ENCODE measurements around the gene TVP23B. TPM values are rescaled to one million over a fixed set of nuclear protein-coding genes. Genes with fewer than 3 reads are reported as not detected.
"Not testable (repeated sequence)": the region's sequence is repeated elsewhere in the genome, so short reads cannot be mapped to it uniquely, and the experiment has no call there.

Gene TVP23B
- total RNA-seq, 1 donor from 2014 or later: 42.6 TPM

GRCh38 chr17:18755969-18756368 lies 25.0 kb upstream of the TVP23B start:
- H3K9me3 Mint-ChIP-seq (ENCODE audit: unreplicated experiment); H3K4me1 ChIP-seq (ENCODE audit: insufficient read depth, low read length); H3K9ac ChIP-seq (ENCODE audit: low read length); H2AFZ ChIP-seq (ENCODE audit: low read depth, low read length); H3K27me3 ChIP-seq (ENCODE audit: insufficient read depth, low read length); H3K79me2 ChIP-seq (ENCODE audit: insufficient read depth, low read length); H3K36me3 ChIP-seq (ENCODE audit: insufficient read depth, low read length); H3K27ac Mint-ChIP-seq (ENCODE audit: unreplicated experiment); H3K4me2 ChIP-seq (ENCODE audit: low read length); FAIRE-seq; H3K36me3 Mint-ChIP-seq (ENCODE audit: low read depth, unreplicated experiment); H3K4me3 ChIP-seq (ENCODE audit: insufficient read depth, low read depth, low read length); H4K20me1 ChIP-seq (ENCODE audit: insufficient read depth, low read length); H3K27me3 Mint-ChIP-seq (ENCODE audit: low read depth, unreplicated experiment); H3K4me1 Mint-ChIP-seq (ENCODE audit: low read depth, unreplicated experiment); DNase-seq (ENCODE audit: low read depth); H3K9me3 ChIP-seq (ENCODE audit: insufficient read depth, low read depth, low read length); H3K4me3 Mint-ChIP-seq (ENCODE audit: unreplicated experiment); H3K27ac ChIP-seq (ENCODE audit: low read depth, low read length): not testable (repeated sequence)

GRCh38 chr17:18757368-18758044 lies 23.5 kb upstream of the TVP23B start:
- not testable (repeated sequence) for H3K4me3 Mint-ChIP-seq (ENCODE audit: unreplicated experiment); H3K79me2 ChIP-seq (ENCODE audit: insufficient read depth, low read length); H3K27ac Mint-ChIP-seq (ENCODE audit: unreplicated experiment); DNase-seq (ENCODE audit: low read depth); H3K4me1 ChIP-seq (ENCODE audit: insufficient read depth, low read length); H3K36me3 ChIP-seq (ENCODE audit: insufficient read depth, low read length); H3K9me3 ChIP-seq (ENCODE audit: insufficient read depth, low read depth, low read length); H3K27me3 ChIP-seq (ENCODE audit: insufficient read depth, low read length); H3K36me3 Mint-ChIP-seq (ENCODE audit: low read depth, unreplicated experiment); H4K20me1 ChIP-seq (ENCODE audit: insufficient read depth, low read length); H3K4me2 ChIP-seq (ENCODE audit: low read length); H2AFZ ChIP-seq (ENCODE audit: low read depth, low read length); H3K27ac ChIP-seq (ENCODE audit: low read depth, low read length); H3K4me3 ChIP-seq (ENCODE audit: insufficient read depth, low read depth, low read length); H3K9ac ChIP-seq (ENCODE audit: low read length); H3K9me3 Mint-ChIP-seq (ENCODE audit: unreplicated experiment); H3K4me1 Mint-ChIP-seq (ENCODE audit: low read depth, unreplicated experiment); FAIRE-seq; H3K27me3 Mint-ChIP-seq (ENCODE audit: low read depth, unreplicated experiment)

- not testable (repeated sequence) for H3K9me3 Mint-ChIP-seq (ENCODE audit: unreplicated experiment); H3K9me3 ChIP-seq (ENCODE audit: insufficient read depth, low read depth, low read length); H3K27me3 Mint-ChIP-seq (ENCODE audit: low read depth, unreplicated experiment); H3K4me3 Mint-ChIP-seq (ENCODE audit: unreplicated experiment); H3K27me3 ChIP-seq (ENCODE audit: insufficient read depth, low read length); H2AFZ ChIP-seq (ENCODE audit: low read depth, low read length); H3K36me3 Mint-ChIP-seq (ENCODE audit: low read depth, unreplicated experiment); H4K20me1 ChIP-seq (ENCODE audit: insufficient read depth, low read length); H3K4me3 ChIP-seq (ENCODE audit: insufficient read depth, low read depth, low read length); FAIRE-seq; H3K4me1 ChIP-seq (ENCODE audit: insufficient read depth, low read length); H3K79me2 ChIP-seq (ENCODE audit: insufficient read depth, low read length); H3K27ac Mint-ChIP-seq (ENCODE audit: unreplicated experiment); H3K4me1 Mint-ChIP-seq (ENCODE audit: low read depth, unreplicated experiment); H3K36me3 ChIP-seq (ENCODE audit: insufficient read depth, low read length); H3K4me2 ChIP-seq (ENCODE audit: low read length); H3K9ac ChIP-seq (ENCODE audit: low read length); H3K27ac ChIP-seq (ENCODE audit: low read depth, low read length); DNase-seq (ENCODE audit: low read depth)
Measured at GRCh38 chr17:18758344-18758743, 22.6 kb upstream of the TVP23B start.

DNA sequence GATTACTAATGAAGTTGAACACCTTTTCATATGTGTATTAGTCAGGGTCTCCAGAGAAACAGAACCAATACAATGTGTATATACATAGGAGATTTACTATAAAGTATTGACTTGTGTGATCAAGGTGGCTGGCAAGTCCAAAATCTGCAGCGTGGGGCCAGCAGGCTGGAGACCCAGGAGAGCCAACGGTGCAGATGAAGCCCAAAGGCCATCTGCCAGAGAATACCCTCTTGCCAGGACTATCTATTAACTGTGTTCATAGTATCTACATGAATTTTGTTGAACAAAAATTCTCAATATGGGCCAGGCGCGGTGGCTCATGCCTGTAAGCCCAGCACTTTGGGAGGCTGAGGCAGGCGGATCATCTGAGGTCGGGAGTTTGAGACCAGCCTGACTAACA lies 20.8 kb upstream of the TVP23B start:
- not testable (repeated sequence) for H3K36me3 ChIP-seq (ENCODE audit: insufficient read depth, low read length)

DNA sequence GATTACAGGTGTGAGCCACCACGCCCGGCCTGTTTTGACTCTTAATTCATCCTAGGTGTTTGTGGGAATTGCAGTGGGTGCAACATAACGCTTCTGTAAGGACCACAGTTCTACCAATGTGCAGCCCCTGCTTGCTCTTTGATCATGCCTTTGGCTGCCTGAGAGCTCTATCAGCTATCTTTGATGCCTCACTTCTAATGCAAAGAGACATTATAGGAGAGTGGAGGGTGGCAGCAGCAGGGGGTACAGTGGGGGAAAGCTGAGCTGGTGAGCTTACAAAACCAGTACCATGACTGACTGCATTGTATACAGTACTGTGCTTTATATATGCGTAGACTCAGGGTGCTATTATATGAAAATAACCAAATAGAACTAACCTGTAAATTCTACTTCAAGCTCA lies 10.4 kb upstream of the TVP23B start:
- H4K20me1 ChIP-seq (ENCODE audit: insufficient read depth, low read length); H3K27ac ChIP-seq (ENCODE audit: low read depth, low read length); H3K4me2 ChIP-seq (ENCODE audit: low read length); H3K9me3 Mint-ChIP-seq (ENCODE audit: unreplicated experiment); H3K27me3 Mint-ChIP-seq (ENCODE audit: low read depth, unreplicated experiment); H3K36me3 Mint-ChIP-seq (ENCODE audit: low read depth, unreplicated experiment); H3K9me3 ChIP-seq (ENCODE audit: insufficient read depth, low read depth, low read length); H3K79me2 ChIP-seq (ENCODE audit: insufficient read depth, low read length); H3K4me1 Mint-ChIP-seq (ENCODE audit: low read depth, unreplicated experiment); H3K4me3 Mint-ChIP-seq (ENCODE audit: unreplicated experiment); H3K4me3 ChIP-seq (ENCODE audit: insufficient read depth, low read depth, low read length); H2AFZ ChIP-seq (ENCODE audit: low read depth, low read length); H3K36me3 ChIP-seq (ENCODE audit: insufficient read depth, low read length); H3K4me1 ChIP-seq (ENCODE audit: insufficient read depth, low read length); DNase-seq (ENCODE audit: low read depth); H3K27me3 ChIP-seq (ENCODE audit: insufficient read depth, low read length); H3K9ac ChIP-seq (ENCODE audit: low read length); H3K27ac Mint-ChIP-seq (ENCODE audit: unreplicated experiment): not testable (repeated sequence)
- FAIRE-seq: peak; percentile 54

More for the DNA sequence above, 20.8 kb upstream of the TVP23B start:
- not testable (repeated sequence) for H3K27me3 ChIP-seq (ENCODE audit: insufficient read depth, low read length); H3K36me3 Mint-ChIP-seq (ENCODE audit: low read depth, unreplicated experiment); H3K27ac ChIP-seq (ENCODE audit: low read depth, low read length); H3K79me2 ChIP-seq (ENCODE audit: insufficient read depth, low read length); FAIRE-seq; H3K9me3 Mint-ChIP-seq (ENCODE audit: unreplicated experiment); H3K4me1 Mint-ChIP-seq (ENCODE audit: low read depth, unreplicated experiment); H3K27ac Mint-ChIP-seq (ENCODE audit: unreplicated experiment); H3K9me3 ChIP-seq (ENCODE audit: insufficient read depth, low read depth, low read length); DNase-seq (ENCODE audit: low read depth); H2AFZ ChIP-seq (ENCODE audit: low read depth, low read length); H4K20me1 ChIP-seq (ENCODE audit: insufficient read depth, low read length); H3K27me3 Mint-ChIP-seq (ENCODE audit: low read depth, unreplicated experiment); H3K4me3 Mint-ChIP-seq (ENCODE audit: unreplicated experiment); H3K4me1 ChIP-seq (ENCODE audit: insufficient read depth, low read length); H3K9ac ChIP-seq (ENCODE audit: low read length); H3K4me3 ChIP-seq (ENCODE audit: insufficient read depth, low read depth, low read length); H3K4me2 ChIP-seq (ENCODE audit: low read length)

DNA sequence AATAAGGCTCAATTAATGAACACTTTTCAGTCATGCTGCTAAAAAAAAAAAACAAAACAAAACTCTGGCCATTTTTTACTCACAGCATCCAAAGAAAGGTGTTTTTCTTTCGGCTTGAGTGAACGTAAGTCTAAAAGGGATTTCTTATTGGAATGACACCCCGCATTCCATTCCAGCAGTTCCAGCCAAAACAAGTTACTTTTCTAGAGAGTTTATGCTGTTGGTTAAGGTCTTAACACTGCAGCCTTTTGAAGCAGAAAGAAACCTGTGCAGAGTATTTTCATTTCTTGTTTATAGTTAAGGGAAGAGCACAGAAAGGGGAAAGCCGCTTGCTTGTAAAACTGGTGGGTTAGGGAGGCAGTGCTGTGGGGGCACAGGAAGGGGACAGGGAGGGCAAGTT lies 9.9 kb upstream of the TVP23B start:
- not testable (repeated sequence) for H3K9me3 ChIP-seq (ENCODE audit: insufficient read depth, low read depth, low read length); H3K79me2 ChIP-seq (ENCODE audit: insufficient read depth, low read length); H3K4me1 ChIP-seq (ENCODE audit: insufficient read depth, low read length); H3K27ac ChIP-seq (ENCODE audit: low read depth, low read length); H3K9me3 Mint-ChIP-seq (ENCODE audit: unreplicated experiment); H2AFZ ChIP-seq (ENCODE audit: low read depth, low read length); H3K4me3 Mint-ChIP-seq (ENCODE audit: unreplicated experiment); H4K20me1 ChIP-seq (ENCODE audit: insufficient read depth, low read length); H3K4me1 Mint-ChIP-seq (ENCODE audit: low read depth, unreplicated experiment); H3K27me3 Mint-ChIP-seq (ENCODE audit: low read depth, unreplicated experiment); H3K9ac ChIP-seq (ENCODE audit: low read length); H3K4me2 ChIP-seq (ENCODE audit: low read length); H3K4me3 ChIP-seq (ENCODE audit: insufficient read depth, low read depth, low read length); H3K36me3 Mint-ChIP-seq (ENCODE audit: low read depth, unreplicated experiment); H3K36me3 ChIP-seq (ENCODE audit: insufficient read depth, low read length); H3K27me3 ChIP-seq (ENCODE audit: insufficient read depth, low read length); H3K27ac Mint-ChIP-seq (ENCODE audit: unreplicated experiment)
- DNase-seq (ENCODE audit: low read depth): peak; percentile 4
- FAIRE-seq: peak; percentile 89

Measured in astrocyte (in vitro differentiated cells and primary cell).